ENCODE measurements around the gene MYLK.

Gene MYLK

DNA sequence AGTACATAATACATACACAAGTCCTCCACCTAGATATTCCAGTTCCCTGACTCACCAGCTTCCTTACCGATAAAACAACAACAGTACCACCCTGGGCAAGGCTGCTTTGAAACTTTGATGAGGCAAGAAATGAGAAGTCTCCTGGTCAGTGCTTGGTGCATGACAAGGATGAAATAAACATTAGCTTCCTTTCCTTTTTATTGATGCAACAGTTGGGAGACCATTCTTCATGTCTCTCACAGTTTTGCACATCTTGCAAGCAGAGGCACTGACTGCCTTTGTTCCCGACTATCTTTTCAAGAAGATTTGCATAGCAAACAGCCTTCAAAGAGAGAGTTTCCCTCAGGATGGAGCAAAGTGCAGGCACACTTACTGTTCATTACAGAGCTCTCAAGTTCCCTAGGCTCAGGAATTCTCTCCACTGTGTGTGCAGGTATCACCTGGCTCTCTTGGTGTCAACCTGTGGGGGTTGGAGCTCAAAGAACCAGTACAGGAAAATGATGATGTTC, 65.2 kb downstream of the MYLK start:
- DNase-seq (ENCODE audit: low spot score) = no peak

DNA sequence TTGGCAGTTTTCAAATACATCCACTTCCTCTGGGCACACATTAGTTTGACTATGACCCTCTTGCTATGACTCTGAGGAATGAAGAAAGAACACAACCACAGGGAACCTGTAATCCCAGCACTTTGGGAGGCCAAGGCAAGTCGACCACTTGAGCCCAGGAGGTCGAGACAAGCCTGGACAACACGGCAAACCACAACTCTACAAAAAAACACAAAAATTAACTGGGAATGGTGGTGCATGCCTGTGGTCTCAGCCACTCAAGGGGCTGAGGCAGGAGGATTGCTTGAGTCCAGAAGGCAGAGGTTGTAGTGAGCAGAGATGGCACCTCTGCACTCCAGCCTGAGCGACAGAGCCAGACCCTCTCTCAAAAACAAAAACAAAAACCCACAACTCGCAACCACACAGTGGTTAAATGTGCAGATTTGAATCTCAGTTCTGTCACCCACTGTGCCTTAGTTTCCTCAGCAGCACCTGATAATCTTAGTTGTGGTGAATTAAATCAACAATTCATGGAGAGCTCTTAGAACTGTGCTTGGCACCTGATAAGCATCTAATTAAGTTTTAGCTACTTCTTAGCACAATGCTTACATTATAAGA, 65.7 kb downstream of the MYLK start:
- DNase-seq (ENCODE audit: low spot score) = no peak

DNA sequence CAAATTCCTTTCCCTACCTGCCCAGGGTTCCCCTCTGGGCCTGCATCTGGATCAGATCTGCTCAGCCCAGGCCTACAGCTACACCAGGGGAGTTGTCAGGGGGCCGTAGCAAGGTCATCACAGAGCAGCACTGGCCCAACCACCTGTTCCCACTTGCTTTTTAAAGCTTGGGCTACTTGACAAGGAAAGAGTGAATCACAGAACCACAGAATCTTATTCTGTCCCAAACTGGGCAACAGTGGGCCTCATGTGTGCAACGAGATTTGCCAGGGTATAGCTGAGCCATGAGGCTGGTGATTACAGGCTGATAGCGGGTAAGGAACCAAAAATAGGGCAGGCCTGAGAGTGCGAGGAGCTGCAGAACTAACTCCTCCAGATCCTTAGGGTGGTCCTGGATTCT, 66.7 kb downstream of the MYLK start:
- DNase-seq (ENCODE audit: low spot score) = no peak

DNA sequence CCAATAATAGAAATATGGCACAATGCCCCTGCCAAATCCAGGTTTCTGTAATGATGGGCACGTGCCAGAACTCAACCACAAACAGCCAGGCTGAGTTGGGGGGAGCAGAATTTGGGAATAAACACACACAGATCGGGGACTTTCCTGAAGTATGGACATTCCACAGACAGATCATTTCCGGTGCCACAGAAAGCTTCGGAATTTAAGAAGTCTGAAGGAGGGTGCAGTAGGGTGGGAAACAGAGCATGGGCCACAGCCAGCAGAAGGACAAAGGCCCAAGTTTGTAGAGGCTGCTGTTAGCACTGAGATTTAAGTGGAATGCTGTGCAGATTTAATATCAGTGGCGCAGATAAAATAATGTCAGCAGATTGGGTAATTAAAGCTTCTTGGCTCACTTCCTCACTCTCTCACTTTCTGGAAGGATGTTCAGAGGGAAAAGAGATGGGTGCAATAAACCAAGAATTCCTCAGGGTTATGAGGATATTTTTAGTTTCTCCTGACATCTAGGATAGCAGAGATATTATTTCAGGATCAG, 67.4 kb downstream of the MYLK start:
- no peak for DNase-seq (ENCODE audit: low spot score)

GRCh38 chr3:123815981-123816380, 68.2 kb downstream of the MYLK start:
- no peak for DNase-seq (ENCODE audit: low spot score)

- DNase-seq (ENCODE audit: low spot score) = no peak
Observed at GRCh38 chr3:123813876-123814275, 70.3 kb downstream of the MYLK start.

GRCh38 chr3:123809597-123809996, 74.5 kb downstream of the MYLK start:
- no peak for DNase-seq (ENCODE audit: low spot score)

DNA sequence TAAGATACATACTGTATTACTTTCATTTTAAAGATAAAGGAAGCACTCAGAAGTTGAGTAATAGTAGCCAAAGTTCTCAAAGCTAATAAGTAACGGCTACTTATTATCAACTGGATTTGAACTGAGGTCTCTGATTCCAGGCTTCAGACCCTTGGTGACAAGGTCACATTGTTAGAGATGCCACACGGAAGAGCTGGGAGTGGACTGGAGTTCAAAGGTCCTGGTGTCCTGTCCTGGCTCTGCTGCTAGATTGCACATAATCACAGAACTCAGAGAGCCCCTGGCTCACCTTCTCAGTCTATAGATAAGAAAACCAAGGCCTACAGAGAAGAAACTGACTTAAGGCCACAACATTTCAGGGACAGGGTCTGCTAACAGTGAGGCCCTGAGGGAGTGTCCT, 75.3 kb downstream of the MYLK start:
- DNase-seq (ENCODE audit: low spot score) = no peak

DNA sequence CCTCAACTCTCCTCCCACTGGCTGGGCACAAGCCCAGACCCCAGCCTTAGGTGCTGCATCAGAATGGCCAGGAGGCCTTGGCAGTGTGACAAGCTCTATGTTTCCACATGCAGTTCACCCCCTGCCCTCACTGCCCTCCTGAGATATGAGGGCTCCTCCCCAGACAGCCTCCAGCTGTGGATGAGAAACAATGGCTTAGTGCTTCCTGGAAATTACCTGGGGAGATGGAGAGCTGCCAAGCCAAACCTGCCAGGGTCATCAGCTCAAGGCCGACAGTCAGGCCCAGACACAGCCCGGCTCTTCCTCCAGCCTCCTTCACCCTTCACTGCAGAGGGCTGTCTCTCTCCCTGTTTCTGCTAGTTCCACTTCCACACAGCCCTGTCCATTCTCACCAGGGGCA, 76.3 kb downstream of the MYLK start:
- no peak for DNase-seq (ENCODE audit: low spot score)

GRCh38 chr3:123805504-123805903, 78.6 kb downstream of the MYLK start:
- no peak for DNase-seq (ENCODE audit: low spot score)

- no peak for DNase-seq (ENCODE audit: low spot score)
Observed at GRCh38 chr3:123805101-123805500, 79.0 kb downstream of the MYLK start.

DNA sequence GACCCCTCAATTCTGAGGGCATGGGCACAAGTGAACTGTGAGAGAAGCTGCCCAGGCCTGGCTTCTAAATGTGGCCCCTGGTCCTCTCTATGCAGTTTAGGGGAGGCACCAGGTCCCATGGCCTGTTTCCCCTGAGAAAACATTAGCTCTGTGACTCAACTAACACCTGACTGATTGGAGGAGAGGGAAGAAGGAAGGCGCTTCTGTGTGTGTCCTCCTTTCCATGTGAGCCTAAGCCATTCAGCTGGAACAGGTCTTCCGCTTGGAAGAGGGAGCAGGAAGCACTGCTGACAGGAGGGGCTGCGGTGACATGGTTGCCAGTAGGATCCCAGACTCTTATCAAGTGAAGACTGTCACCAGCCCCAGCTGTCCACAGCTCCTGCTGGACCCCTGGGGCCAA, 79.5 kb downstream of the MYLK start:
- no peak for DNase-seq (ENCODE audit: low spot score)

- DNase-seq (ENCODE audit: low spot score) = no peak
Observed at GRCh38 chr3:123803521-123803920, 80.6 kb downstream of the MYLK start.

- no peak for DNase-seq (ENCODE audit: low spot score)
Observed at GRCh38 chr3:123802007-123802625, 82.0 kb downstream of the MYLK start.

- no peak for DNase-seq (ENCODE audit: low spot score)
Observed at GRCh38 chr3:123801474-123801873, 82.7 kb downstream of the MYLK start.

- no peak for DNase-seq (ENCODE audit: low spot score)
Observed at GRCh38 chr3:123800362-123800682, 83.8 kb downstream of the MYLK start.

GRCh38 chr3:123799544-123800361, 84.4 kb downstream of the MYLK start:
- no peak for DNase-seq (ENCODE audit: low spot score)

GRCh38 chr3:123798550-123798949, 85.6 kb downstream of the MYLK start:
- no peak for DNase-seq (ENCODE audit: low spot score)

- no peak for DNase-seq (ENCODE audit: low spot score)
Observed at GRCh38 chr3:123795471-123796251, 88.5 kb downstream of the MYLK start.

DNA sequence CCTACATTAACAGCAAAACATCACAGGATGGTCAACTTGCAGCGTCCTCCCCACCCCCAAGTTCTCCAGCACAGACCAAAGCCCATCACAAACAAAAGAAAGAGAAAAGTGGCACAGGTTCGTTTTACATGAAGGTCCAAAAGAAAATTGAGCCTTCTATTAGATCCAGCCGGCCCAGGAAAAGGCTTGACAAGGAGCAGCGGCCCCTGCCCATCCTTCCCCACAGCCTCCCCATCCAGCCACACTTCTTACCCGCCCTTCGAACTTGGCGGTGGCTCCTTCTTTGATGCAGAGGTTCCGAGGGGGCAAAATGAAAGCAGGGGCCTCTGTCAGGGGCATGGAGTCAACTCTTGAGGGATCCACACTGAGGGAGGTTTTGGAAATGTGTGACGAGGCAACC, 90.7 kb downstream of the MYLK start:
- DNase-seq (ENCODE audit: low spot score) = no peak

DNA sequence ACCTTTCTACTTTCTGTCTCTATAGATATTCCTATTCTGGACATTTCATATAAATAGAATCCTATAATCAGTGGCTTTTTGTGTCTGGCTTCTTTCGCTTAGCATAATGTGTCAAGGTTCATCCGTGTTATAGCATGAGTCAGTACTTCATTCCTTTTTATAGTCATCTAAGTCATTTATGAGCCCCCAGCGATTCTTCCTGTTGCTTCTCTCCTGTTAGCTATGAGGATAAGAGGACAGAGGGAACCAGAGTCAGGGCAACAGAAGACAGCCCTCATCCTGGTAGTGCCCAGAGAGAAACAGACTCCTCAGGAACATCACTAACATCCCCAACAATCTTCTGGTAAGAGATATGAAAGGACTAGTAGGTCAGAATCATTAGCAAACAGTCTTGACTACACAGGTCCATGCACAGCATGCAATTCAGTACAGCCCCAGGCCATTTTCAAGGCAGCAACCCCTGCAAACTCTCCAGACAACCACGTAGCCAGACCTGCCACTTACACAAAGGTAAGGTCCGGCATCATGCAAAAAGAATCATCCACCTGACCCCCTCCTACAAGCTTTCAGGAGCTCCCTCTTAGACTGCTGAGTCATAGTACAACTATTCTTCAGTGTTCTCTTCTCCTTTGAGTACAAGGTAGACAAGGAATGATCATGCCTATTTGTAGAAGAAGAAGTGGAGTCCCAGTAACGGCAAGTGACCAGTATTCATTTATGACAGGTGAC, 91.5 kb downstream of the MYLK start:
- DNase-seq (ENCODE audit: low spot score) = no peak

DNA sequence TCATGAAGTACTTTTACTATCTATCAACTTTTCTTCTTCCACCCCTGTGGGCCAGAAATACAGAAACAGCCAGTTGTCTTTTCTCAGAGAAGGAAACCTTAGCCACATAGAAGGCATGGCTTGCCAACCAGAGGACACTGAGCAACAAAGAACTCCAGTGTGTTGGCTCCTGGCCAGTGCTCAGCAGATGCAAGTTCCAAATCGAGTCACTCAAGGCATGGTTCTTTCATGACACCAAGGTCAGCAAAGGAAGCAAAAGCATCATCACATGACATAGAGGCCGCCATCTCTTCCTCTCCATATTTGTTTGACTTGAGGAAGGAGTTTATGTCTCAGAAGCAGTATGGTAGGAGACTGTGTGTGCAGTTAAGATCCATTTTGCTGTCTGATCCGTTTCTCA, 92.2 kb downstream of the MYLK start:
- no peak for DNase-seq (ENCODE audit: low spot score)

Measured in germinal center (tissue), 1 donor.